ENCODE results near the gene PHACTR4.
"Not testable (repeated sequence)": the region's sequence is repeated elsewhere in the genome, so short reads cannot be mapped to it uniquely, and the experiment has no call there.

PHACTR4 gene

GRCh38 chr1:28437924-28438699 lies 68.6 kb downstream of the PHACTR4 start:
- DNase-seq = no peak

- no peak for DNase-seq
Measured at GRCh38 chr1:28439320-28439719, 69.8 kb downstream of the PHACTR4 start.

- DNase-seq = no peak
Measured at GRCh38 chr1:28441674-28442073, 72.1 kb downstream of the PHACTR4 start.

GRCh38 chr1:28443550-28443949 lies 74.0 kb downstream of the PHACTR4 start:
- no peak for DNase-seq

- DNase-seq = no peak
Measured at GRCh38 chr1:28447679-28448078, 78.1 kb downstream of the PHACTR4 start.

- DNase-seq = not testable (repeated sequence)
Measured at GRCh38 chr1:28448094-28448611, 78.6 kb downstream of the PHACTR4 start.

GRCh38 chr1:28449904-28450303 lies 80.4 kb downstream of the PHACTR4 start:
- no peak for DNase-seq

GRCh38 chr1:28450561-28450960 lies 81.0 kb downstream of the PHACTR4 start:
- DNase-seq = no peak

- DNase-seq = no peak
Measured at GRCh38 chr1:28451011-28451410, 81.5 kb downstream of the PHACTR4 start.

GRCh38 chr1:28456078-28456477 lies 86.5 kb downstream of the PHACTR4 start:
- DNase-seq = no peak

GRCh38 chr1:28457678-28458077 lies 88.1 kb downstream of the PHACTR4 start:
- no peak for DNase-seq

GRCh38 chr1:28458237-28459228 lies 89.0 kb downstream of the PHACTR4 start:
- no peak for DNase-seq

- no peak for DNase-seq
Measured at GRCh38 chr1:28466226-28466778, 96.8 kb downstream of the PHACTR4 start.

GRCh38 chr1:28470146-28470545 lies 100.6 kb downstream of the PHACTR4 start:
- no peak for DNase-seq

GRCh38 chr1:28479497-28479896 lies 110.0 kb downstream of the PHACTR4 start:
- not testable (repeated sequence) for DNase-seq

GRCh38 chr1:28480308-28480707 lies 110.8 kb downstream of the PHACTR4 start:
- DNase-seq = no peak

GRCh38 chr1:28482138-28482537 lies 112.6 kb downstream of the PHACTR4 start:
- no peak for DNase-seq

- DNase-seq = no peak
Measured at GRCh38 chr1:28482702-28483101, 113.2 kb downstream of the PHACTR4 start.

- no peak for DNase-seq
Measured at GRCh38 chr1:28494737-28495136, 125.2 kb downstream of the PHACTR4 start.

- no peak for DNase-seq
Measured at GRCh38 chr1:28499553-28499952, 130.0 kb downstream of the PHACTR4 start.

- DNase-seq = no peak
Measured at GRCh38 chr1:28501925-28502324, 132.4 kb downstream of the PHACTR4 start.

GRCh38 chr1:28503117-28503516 lies 133.6 kb downstream of the PHACTR4 start:
- no peak for DNase-seq

Data from activated CD4-positive, CD25-positive, alpha-beta regulatory T cell treated with anti-CD3 and anti-CD28 coated beads, Interleukin-2, amount 50 U/mL, for 72 hours (primary cell).